ENCODE data around the gene NACC2.

NACC2 gene

DNA sequence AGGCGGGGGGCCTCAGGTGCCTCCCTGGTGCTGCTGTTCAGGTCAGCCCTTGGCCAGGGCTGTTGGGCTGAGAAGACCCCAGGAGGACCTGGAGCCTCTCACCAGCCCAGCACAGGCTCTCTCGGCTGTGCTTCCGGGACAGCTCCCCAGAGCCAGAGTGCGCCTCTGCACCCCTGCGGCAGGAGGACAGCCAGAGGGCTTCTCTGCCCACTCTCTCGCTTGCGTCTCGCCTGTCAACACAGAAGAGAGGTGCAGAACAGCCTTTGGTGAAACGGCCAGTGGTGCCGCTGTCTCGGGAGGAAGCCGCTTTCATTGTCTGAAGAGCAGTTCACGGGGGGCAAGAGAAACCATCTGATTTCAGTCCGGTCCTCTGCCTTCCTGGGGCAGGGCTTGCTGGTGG, 3.8 kb upstream of the NACC2 start:
- Histone ChIP-seq H3K4me3 (no peak overlapping the region), H3K27ac (no peak overlapping the region)

DNA sequence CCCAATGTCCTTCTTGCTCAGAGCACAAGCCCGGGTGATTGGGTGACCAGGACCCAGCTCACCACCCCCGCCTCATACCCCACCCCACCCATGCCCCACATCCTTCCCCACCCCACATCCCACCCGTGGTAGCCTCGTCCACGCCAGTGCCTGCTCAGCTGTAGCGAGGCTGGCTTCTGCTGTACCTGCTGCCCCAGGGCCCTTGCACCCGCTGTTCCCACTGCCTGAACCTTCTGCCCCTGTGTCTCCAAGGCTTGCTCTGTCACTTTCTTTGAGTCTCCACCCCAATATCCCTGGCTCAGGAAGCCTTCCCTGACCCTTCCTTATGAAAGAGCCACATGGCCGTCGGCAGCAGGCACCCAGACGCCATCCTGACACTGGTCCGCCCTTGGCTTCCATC, 3.1 kb upstream of the NACC2 start:
- Histone ChIP-seq H3K4me3 (no peak overlapping the region), H3K27ac (no peak overlapping the region)

DNA sequence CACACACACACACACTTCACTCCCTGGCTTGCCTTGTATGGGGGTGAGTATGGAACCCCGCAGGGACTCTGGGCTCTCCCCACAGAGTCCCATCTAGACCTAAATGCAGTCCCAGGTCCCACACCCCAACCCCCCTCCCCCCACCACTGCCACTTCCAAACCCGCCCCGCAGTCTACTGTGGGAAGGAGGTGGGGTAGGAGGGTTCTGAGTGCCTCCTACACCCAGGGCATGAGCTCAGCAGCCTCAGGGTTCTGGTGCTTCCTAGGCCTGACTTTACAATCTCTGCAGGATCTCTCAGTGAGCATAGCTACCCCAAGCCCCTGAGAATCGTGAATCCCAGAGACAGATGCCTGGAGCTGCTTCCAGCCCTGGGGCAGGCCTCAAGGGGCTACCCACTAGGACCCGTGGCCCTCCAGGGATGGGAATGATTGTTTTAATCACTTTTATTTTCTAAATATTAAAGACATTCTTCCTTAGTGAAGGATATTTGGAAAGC, 1.5 kb upstream of the NACC2 start:
- Histone ChIP-seq H3K27ac (no peak overlapping the region), H3K4me3 (no peak overlapping the region)

DNA sequence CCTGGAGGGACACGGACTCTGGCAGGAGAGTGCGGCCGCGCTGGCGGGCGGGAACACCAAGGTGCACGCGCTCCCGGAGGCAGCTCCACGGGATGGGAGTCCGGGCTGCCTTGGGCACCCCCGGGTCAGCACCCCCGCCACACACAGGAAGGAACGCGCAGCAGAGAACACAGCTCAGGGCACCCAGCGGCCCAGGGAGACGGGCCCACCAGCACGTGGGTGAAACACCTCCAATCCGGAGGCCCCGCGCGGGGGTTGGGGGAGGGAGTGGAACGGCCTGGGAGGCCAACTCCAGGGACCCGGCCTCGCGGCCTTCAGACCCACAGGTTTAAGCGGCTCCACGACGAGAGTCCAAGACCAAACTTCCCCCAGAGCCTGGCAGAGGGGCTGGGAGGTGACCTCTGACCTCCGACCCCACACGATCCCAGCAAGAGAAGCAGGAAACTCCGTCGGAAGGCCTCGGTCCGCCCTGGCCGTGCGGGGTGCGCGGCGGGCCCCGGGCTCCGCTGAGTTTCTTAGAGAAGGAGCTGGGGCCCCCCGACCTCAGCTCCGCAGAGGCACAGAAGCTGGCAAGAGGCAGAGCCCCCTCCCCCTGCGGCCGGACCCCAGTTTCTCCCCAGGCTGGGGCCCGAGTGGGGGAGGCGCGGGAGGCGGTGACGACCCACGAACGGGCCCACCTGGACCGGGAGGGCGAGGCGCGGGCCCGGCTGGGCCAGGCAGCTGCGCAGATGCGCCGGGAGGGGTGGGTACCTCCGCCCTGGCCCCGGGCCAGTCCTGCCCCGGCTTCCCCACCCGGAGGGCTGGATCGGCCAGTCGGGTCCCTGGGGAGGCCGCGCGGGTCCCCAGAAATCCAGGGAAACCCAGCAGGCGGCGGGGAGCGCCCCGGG, 851 bp downstream of the NACC2 start:
- peak overlapping the region; percentile 42 to 93 (median 81) for H3K27ac ChIP-seq
- H3K4me3 ChIP-seq: peak overlapping the region; percentile 46 to 86 (median 73)

DNA sequence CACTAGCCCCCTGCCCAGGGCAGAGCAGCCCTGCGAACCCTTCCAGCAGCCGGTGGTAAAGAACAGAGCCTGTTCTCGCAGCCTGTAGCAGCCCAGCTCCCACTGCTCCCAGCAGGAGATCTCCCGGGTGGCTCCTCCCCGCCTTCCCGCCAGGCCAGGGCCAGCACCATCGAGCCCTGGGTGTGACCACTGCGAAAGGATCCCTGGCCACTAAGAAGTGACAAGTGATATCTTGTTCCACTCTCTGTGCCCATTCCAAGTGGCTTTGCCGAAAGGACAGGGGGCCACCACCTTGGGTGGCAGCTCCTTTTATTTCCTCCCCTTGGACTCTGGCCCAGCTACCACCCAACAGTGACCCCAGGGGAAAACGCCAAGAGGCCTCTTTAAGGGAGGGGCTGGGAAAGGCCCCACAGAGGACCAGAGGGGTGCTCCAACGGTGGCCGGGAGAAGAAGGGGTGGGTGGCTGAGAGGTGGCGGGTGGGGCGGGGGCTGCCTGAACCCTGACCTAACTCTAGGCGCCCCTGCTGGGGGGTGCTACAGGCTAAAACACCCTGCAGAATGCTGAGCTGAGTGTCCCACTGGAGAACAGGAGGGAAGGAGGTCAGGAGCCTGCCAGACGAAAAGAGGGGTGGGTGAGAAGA, 1.6 kb downstream of the NACC2 start:
- Histone ChIP-seq H3K27ac (peak overlapping the region in 13 of 21 experiments; percentile 28 to 93 (median 83)), H3K4me3 (peak overlapping the region; percentile 46 to 86 (median 73))

DNA sequence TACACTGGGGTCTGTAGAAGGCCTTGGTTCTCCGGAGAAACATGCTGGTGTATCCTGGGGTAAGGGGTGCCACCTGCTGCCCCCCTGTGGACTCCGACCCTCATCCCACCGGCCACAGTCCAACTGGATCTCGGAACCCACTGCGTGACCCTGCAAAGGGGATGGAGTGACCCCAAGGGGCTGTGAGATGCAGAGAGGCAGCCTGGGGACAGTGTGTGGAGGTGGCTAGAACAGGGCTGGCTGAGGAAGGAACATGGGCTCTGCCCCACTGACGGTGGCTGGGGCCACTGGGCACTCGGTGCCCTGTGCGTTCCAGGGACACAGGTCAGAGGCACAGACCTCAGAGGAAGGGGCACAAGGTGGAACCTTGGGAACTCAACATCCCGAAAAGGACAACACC, 2.3 kb downstream of the NACC2 start:
- Histone ChIP-seq H3K4me3 (no peak overlapping the region), H3K27ac (peak overlapping the region in 7 of 21 experiments; percentile 21 to 93 (median 90))

DNA sequence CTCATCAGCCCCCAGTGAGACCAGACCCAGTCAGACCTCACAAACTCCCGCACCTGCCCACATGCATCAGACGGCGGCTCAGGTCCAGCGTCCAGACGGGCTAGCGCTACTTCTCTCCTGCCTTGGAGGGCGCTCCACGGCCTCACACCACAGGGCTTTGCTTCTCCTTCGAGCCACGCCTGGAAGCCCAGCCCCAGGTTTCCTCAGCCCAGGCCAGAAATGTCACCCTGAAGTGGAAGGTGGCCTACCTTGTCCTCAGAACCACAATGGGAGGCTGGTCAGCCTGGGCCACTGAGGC, 2.8 kb downstream of the NACC2 start:
- peak overlapping the region in 1 of 21 experiments; percentile 13 for H3K27ac ChIP-seq
- H3K4me3 ChIP-seq: no peak overlapping the region

DNA sequence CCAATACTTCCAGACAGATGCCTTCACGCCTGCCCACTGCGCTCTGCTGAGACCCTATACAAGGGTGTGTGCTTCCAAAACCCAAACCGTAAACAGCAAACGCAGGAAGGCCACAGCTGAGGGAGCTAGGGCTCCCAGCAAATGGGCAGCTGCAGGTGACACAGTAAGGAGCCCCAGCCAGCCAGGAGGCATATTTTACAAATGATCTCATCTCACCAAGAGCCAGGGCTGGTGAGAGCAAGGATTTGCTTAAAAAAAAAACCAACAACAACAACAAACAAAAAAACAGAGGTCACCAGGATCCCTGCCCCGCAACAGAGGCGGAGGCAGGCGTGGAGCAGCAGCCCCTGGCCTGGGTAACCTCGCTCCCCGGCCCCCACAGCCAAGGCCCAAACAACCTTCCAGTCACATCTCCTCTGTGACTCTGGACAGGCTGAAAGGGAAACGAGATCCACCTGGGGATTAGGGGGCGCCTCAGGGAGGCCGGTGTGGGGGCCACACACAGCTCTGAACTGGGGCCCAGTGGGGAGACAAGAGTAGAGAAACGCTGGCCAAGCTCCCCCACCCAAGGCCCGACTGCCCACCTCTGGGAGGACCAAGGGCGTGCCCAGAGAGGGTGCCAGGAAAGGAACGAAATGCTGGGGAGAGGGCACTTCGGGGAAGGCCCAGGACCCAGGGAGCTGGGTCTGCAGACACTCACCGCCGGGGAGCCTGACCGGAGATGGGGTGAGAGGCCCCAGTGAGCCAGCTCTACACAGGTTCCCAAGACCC, 3.3 kb downstream of the NACC2 start:
- H3K27ac ChIP-seq: peak overlapping the region in 5 of 21 experiments; percentile 11 to 70 (median 29)
- no peak overlapping the region for H3K4me3 ChIP-seq

DNA sequence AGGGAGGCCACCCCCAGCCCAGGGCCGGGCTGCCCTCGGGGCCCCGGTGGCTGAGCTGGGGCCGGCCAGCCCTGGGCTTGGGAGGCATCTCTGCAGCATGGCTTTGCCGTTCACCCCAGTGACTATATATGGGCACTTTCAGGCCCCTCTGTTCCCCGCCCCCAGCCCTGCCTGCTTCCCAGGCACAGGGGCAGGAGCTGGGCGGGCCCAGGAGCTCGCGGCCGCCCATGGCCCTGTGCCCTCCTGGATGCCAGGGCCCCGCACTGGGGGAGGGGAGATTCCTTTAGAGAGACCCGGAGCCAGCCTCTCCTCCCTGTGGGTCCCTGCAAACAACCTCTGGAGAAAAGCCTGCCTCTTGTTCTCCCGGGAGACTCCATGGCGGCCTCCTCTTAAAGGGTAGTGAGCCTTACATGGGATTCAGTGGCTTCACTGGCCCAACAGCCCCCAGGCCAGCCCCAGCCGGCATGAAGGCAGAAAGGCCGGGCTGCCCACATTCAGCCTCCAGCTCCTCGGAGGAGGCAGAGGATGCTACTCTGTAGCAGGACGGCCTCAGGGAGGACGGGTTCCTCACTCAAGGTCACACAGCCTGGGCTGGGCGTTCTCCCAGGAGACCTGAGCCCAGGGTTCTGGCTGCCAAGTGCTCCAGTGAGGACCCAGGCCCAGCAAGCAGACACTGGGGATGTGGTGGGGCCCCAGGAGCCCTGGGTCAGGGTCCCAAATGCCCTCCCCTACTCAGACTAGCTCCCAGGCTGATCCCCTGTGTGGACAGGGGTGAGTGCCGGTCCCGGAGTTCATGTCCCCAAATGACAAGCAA, 4.1 kb downstream of the NACC2 start:
- Histone ChIP-seq H3K4me3 (no peak overlapping the region), H3K27ac (peak overlapping the region in 7 of 21 experiments; percentile 14 to 70 (median 34))

DNA sequence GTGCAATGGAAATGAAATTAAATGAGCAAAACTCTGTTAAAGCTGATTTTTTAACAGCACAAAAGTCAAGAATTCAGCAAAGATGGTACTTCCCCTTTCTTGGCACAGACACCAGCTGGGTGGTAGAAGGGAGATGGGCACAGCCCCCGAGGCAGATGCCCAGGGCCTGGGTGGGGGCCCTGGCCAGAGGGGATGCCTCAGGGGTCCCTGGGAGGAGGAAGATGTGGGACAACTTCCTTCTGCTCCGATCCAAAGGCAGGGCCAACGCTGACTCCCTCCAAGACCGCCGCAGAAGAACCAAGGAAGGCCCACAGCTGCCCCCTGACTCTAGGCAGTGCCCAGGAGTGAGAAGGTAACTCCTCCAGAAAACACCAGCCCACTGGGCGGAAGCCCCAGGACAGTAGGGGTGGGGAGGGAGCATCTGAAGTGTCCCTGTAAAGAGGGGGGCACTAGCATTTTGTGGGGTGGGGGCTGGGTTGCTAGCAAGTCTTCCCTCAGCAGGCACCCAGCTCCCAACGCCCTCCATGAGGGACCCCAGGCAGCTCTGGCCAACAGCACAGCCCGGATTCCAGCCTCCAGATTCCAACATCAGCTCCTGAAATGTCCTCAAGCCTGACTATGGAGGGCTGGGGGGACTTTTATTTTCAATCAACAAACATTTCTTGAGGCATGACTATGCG, 4.9 kb downstream of the NACC2 start:
- Histone ChIP-seq H3K4me3 (no peak overlapping the region), H3K27ac (peak overlapping the region in 4 of 21 experiments; percentile 29 to 70 (median 46))

DNA sequence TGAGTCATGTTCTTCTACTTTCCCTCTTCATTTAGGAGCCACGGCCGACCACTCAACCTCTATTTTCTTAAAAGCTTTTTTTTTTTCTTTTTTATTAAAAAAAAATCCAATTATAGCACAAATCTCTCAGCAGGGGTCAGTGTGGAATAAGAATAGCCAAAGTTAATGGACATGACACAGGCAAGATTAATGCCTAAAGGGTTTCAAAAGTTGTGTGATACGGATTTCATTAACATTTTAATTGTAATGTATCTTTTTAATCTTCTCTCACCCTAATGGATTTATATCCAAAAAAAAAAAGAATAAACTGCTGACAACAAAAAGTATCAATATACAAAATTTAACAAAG, 5.4 kb downstream of the NACC2 start:
- Histone ChIP-seq H3K4me3 (no peak overlapping the region), H3K27ac (peak overlapping the region in 3 of 21 experiments; percentile 18 to 66 (median 25))

DNA sequence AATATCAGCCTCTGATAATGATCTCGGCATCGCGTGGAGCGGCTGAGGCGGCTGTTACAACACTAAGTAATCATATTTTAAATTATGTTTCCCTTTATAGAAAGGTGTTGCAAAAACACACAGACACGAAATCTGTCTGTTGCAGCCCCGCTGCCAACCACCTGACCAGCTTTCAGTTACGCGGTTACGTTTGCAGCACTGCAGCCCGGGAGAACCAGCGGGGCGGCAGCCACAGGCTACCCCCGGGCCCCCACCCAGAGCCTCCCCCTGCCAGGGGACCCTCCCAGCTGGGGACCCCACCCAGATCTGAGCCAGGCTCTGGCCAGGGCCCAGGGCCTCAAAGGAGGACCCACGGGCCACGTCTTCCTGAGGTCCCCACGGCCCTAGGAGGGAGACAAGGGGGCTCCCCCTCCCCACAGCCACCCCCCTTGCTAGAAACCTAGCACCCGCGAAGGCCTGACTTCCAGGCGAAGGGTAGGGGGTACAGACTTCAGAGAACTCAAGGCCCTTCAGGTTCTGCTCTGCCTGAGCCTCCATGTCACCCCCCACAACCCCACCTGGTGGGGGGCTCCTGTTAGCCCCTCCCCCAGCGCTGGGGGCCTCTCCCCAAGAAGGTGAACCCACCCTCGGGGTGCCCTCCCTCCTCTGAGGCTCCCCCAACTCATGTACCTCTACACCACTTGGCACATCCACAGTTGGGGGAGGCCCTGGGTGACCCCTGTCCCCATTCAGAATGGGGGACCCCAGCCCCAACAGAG, 6.0 kb downstream of the NACC2 start:
- H3K27ac ChIP-seq: peak overlapping the region in 6 of 21 experiments; percentile 14 to 66 (median 34)
- H3K4me3 ChIP-seq: peak overlapping the region in 1 of 7 experiments; percentile 7

DNA sequence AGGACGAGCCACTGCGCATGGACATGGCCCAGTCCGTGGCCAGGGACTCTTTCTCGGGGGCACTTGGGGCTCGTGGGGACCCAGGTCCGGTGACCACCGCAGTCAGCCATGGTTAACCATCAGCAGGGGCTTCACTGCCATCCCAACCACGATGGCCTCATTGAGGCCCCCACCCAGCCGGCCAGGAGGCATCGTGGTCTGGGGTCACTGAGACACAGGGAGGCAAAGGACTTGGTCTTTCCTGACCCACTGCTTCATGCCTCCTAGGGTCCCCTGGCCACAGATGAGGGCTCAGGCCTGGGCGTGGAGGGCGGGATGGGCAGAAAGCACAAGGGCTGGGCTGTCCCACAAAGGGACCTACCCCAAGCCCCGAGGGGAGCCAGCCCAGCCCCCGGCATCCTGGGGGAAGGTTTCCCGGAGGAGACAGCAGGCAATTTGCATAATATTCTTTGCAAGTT, 6.6 kb downstream of the NACC2 start:
- Histone ChIP-seq H3K4me3 (no peak overlapping the region), H3K27ac (peak overlapping the region in 2 of 21 experiments; percentile 45 to 51)

DNA sequence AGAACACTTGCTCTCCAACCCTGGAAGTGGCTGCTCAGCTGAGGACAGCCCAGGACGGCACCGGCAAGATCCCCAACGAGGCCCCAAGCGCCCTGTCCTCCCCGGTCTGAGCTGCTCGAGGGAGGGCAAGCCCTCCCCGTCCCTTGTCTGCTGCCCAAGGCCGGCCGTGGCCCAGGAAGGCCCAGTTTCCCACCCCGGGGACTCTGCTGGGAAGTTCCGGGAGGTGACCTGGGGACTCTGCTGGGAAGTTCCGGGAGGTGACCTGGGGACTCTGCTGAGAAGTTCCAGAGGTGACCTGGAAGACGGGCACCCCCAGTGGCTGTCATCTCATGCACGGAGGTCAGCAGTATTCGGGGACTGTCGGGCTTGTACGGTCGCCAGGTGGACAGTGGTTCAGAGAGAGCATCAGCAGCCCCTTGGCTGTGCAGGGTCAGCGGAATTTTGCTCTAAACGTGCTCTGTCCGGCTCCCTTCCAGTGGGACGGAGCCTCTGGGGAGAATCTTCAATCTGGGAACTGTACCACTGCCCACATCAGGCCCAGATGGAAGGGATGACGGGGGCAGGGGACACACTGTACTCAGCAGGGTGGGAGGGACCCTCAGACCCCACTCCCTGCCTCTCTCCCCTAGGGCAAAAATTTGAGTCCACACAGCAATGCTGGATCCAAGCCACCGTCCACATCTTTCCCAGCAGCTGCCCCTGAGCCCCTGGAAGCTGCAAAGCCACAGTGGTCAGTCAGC, 7.2 kb downstream of the NACC2 start:
- no peak overlapping the region for H3K4me3 ChIP-seq
- H3K27ac ChIP-seq: peak overlapping the region in 3 of 21 experiments; percentile 16 to 51 (median 31)

DNA sequence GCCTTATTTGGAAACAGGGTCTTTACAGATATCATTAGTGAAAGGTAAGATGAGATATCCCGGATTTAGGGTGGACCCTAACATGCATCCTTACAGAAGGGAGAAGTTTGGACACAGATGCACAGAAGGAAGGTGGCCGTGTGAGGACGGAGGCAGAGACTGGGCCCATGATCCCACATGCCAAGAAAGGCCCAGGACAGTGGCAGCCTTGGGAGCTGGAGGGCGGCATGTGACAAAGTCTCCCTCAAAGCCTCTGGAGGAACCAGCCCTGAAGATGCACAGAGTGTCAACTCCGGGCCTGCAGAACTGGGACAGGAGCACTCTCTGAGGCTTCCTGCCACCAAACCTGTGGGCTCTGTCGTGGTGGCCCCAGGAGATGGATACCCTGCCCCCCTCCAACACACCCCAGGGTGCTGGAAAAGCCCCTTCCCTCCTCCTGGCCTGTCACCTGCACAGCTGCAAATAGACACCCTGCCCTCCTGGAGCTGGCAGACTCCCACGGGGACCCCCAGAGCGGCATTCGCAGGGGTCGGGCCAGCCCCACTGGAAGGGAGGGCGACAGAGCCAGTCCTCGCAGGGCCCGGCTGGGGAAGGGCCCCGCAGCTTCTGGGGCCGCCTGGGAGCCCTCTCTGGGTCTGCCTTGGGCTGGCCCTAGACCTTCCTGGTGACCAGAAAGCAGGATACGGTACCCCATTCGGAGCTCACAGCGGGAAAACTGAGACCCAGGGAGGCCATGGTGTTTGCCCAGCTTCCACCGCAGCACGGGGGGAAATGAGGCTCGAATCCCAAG, 7.9 kb downstream of the NACC2 start:
- no peak overlapping the region for H3K4me3 ChIP-seq
- H3K27ac ChIP-seq: peak overlapping the region in 5 of 21 experiments; percentile 12 to 47 (median 28)

DNA sequence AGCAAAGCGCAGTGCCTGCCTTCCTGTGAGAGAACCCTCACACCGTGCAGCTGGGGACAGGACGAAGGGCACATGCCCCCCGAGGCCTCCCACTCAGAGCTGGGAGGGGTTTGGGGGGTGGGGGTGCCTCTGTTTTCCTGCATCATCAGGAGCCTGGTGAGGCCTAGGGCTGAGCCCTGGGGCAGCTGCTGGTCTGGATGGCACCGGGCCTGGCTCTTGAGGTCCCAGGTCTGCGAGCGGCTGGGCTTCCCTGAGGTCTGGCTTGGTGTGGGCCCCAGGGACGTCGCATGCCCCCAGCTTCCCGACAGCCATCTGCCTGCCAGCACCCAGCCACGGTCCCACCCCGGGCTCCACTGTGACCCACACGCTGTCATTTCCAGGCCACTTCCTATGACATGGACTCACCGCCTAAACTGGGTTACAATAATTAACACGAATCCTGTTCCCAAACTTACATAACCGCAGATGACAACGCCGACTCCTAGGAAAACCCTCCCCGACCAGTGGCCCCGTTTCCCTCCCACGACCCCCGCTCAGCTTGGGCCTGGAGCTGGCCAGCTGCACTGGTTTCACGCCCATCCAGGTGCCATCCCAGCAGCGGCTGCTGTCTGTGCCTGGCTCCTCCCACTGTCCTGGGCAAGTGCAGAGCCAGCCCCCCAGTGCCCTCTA, 8.7 kb downstream of the NACC2 start:
- H3K27ac ChIP-seq: peak overlapping the region in 7 of 21 experiments; percentile 8 to 52 (median 38)

More for the DNA sequence above, 8.7 kb downstream of the NACC2 start:
- H3K4me3 ChIP-seq: no peak overlapping the region

Measured in skin epidermis (tissue), 12 donors.